Calu3 (cell line): ENCODE measurements around the gene HNF4A. TPM values are rescaled to one million over a fixed set of nuclear protein-coding genes. Genes with fewer than 3 reads are reported as not detected.

Source experiments
- Bru-seq: library from RNA; stranded (reverse); fragments of 400-500 nt; gene quantifications from one replicate; lab custom pipeline; 2021; lab: Mats Ljungman, UMichigan
- BruChase-seq, 2 experiments: library from RNA; stranded (reverse); fragments of 400-500 nt; gene quantifications; one replicate each; lab custom pipeline; 2021; lab: Mats Ljungman, UMichigan
- BruUV-seq: library from RNA; stranded (reverse); fragments of 400-500 nt; replicated peaks from 2 replicates; lab custom pipeline; 2021; lab: Mats Ljungman, UMichigan
- CTCF ChIA-PET: fragments of 300-600 bp; sonication (Branson Sonifier 250); formaldehyde crosslinking; loops from one replicate; lab custom pipeline; 2022; ENCODE audit warnings: antibody characterized with exemption; lab: Charles Lee
- DNase-seq: peaks from one replicate; pipeline ENCODE4 v3.0.0; 2022
- H3K27ac Mint-ChIP-seq: one replicate; pipeline ENCODE4 v1.8.0; 2022; ENCODE audit warnings: mixed read lengths; ENCODE audit not compliant: unreplicated experiment
- H3K27me3 Mint-ChIP-seq: one replicate; pipeline ENCODE4 v1.8.0; 2022; ENCODE audit warnings: mixed read lengths; ENCODE audit not compliant: unreplicated experiment
- H3K36me3 Mint-ChIP-seq: one replicate; pipeline ENCODE4 v1.8.0; 2022; ENCODE audit warnings: mild to moderate bottlenecking, moderate library complexity, mixed read lengths; ENCODE audit not compliant: insufficient read depth, unreplicated experiment
- H3K4me1 Mint-ChIP-seq: one replicate; pipeline ENCODE4 v1.8.0; 2022; ENCODE audit warnings: mild to moderate bottlenecking, low read depth, mixed read lengths; ENCODE audit not compliant: unreplicated experiment
- H3K4me3 Mint-ChIP-seq: one replicate; pipeline ENCODE4 v1.8.0; 2022; ENCODE audit warnings: mild to moderate bottlenecking, low read depth, moderate library complexity, mixed read lengths; ENCODE audit not compliant: unreplicated experiment
- H3K9me3 Mint-ChIP-seq: one replicate; pipeline ENCODE4 v1.8.0; 2022; ENCODE audit warnings: low read depth, mixed read lengths; ENCODE audit not compliant: unreplicated experiment
- intact Hi-C: fragments of 100-400 bp; cut with micrococcal nuclease; formaldehyde crosslinking; loops from one replicate; pipeline ENCODE4 v1.10.0; 2022; ENCODE audit not compliant: unreplicated experiment
- long read RNA-seq: library from polyadenylated mRNA; stranded (forward); transcript quantifications from one replicate; pipeline ENCODE4 v2.0.0, GENCODE V29; 2022
- total RNA-seq: library from RNA; stranded (reverse); gene quantifications from 2 replicates; pipeline ENCODE4 v1.2.3, GENCODE V29; 2022
- TF ChIP-seq, protein P1 (sequence below): fragments of 200-600 bp; IDR thresholded peaks from one replicate; pipeline ENCODE4 v1.8.0; 2022; ENCODE audit warnings: antibody characterized with exemption; ENCODE audit not compliant: unreplicated experiment

HNF4A gene
- total RNA-seq = 27.7 and 41.1 TPM in 2 replicates
- percentile 69 among the genes with signal in this experiment for Bru-seq, nascent RNA
- BruChase-seq, experiment 1, labeled RNA remaining after a 6-hour chase = percentile 69 among the genes with signal in this experiment
- BruChase-seq, experiment 2, labeled RNA remaining after a 2-hour chase = percentile 70 among the genes with signal in this experiment
- long read RNA-seq, partial matches to known transcripts = 1 of 13 reads
- long read RNA-seq, other reads (novel, unspliced or antisense) = 10 of 13 reads

DNA sequence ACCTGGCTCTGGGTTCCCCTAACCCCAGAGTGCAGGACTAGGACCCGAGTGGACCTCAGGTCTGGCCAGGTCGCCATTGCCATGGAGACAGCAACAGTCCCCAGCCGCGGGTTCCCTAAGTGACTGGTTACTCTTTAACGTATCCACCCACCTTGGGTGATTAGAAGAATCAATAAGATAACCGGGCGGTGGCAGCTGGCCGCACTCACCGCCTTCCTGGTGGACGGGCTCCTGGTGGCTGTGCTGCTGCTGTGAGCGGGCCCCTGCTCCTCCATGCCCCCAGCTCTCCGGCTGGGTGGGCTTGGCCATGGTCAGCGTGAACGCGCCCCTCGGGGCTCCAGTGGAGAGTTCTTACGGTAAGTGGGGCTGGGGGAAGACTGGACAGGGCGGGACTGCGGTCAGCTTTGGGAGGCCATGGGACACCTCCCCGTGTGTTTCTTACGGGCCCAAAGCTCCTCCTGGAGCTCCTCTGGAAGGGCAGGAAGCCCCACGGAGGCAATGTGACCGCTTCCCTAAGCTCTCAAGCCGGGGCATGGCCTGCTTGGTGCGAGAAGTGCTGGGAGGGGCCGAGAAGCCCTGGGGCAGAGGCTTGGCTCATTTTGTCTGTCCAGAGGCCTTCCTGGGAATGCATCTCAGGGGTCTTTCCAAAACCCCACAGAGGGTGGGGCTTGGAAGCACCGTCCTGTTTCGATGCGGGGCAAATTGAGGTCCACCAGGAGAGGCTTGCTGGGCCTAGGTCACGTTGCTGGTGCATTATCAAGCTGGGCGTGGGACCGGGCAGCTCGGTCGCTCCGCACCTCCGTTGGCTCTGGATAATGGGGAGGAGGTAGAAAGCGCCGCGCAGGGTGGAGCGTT lies at the start of gene HNF4A:
TSS of gene HNF4A (plus strand) at position 202 of the 855 bp plus-strand sequence. CDS start at position 308, 106 bp downstream.
- Mint-ChIP-seq H3K4me3 (peak within 1 kb of the TSS; percentile 98), H3K36me3 (peaks cover 22% of the 10 kb centered on the region), H3K27me3 (no peaks in the 10 kb centered on the region), H3K9me3 (no peaks in the 10 kb centered on the region), H3K4me1 (peaks cover 35% of the 10 kb centered on the region), H3K27ac (peak within 1 kb of the TSS; percentile 97)
- no TSS peak for BruUV-seq
- DNase-seq = peak; percentile 88
- CTCF ChIA-PET = interaction anchor here (0.6 to 1.3 kb wide), 9 partner anchors 9 to 729 kb away, joined by 3 to 5 read pairs (median 3); partner anchors contain the start of gene TTPAL
- TF ChIP-seq, protein P1, sequence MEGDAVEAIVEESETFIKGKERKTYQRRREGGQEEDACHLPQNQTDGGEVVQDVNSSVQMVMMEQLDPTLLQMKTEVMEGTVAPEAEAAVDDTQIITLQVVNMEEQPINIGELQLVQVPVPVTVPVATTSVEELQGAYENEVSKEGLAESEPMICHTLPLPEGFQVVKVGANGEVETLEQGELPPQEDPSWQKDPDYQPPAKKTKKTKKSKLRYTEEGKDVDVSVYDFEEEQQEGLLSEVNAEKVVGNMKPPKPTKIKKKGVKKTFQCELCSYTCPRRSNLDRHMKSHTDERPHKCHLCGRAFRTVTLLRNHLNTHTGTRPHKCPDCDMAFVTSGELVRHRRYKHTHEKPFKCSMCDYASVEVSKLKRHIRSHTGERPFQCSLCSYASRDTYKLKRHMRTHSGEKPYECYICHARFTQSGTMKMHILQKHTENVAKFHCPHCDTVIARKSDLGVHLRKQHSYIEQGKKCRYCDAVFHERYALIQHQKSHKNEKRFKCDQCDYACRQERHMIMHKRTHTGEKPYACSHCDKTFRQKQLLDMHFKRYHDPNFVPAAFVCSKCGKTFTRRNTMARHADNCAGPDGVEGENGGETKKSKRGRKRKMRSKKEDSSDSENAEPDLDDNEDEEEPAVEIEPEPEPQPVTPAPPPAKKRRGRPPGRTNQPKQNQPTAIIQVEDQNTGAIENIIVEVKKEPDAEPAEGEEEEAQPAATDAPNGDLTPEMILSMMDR = no peak
- intact Hi-C loops = no loop called here

DNA sequence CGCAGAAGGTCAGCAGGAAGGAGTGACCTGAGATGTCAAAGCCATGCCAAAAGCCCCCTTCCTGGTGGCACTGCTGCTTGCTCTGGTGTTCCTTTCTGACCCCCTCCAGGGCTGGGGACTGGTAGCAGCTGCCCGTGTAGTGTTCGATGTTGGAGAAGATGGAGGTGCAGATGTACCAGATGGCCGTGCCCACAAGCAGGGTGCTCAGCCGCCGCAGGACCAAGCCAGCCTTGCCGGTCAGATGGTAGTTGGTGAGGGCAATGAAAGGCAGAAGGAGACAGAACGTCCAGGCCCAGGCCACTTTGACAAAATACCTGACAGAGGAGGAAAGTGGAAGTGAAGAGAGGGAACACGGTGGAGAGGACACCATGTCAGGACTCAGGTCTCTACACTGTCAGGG lies 48.6 kb upstream of the HNF4A start:
- CTCF ChIA-PET = no interaction called here
- no peak overlapping the region for H3K4me3 Mint-ChIP-seq
- peaks cover 20% of the 10 kb centered on the region for H3K36me3 Mint-ChIP-seq
- intact Hi-C loops = no loop called here
- no peaks in the 10 kb centered on the region for H3K27me3 Mint-ChIP-seq
- TF ChIP-seq, protein P1 = no peak
- H3K4me1 Mint-ChIP-seq = peaks cover 12% of the 10 kb centered on the region
- no peaks in the 10 kb centered on the region for H3K9me3 Mint-ChIP-seq
- no TSS peak for BruUV-seq
- no peak overlapping the region for H3K27ac Mint-ChIP-seq
- DNase-seq = no peak

DNA sequence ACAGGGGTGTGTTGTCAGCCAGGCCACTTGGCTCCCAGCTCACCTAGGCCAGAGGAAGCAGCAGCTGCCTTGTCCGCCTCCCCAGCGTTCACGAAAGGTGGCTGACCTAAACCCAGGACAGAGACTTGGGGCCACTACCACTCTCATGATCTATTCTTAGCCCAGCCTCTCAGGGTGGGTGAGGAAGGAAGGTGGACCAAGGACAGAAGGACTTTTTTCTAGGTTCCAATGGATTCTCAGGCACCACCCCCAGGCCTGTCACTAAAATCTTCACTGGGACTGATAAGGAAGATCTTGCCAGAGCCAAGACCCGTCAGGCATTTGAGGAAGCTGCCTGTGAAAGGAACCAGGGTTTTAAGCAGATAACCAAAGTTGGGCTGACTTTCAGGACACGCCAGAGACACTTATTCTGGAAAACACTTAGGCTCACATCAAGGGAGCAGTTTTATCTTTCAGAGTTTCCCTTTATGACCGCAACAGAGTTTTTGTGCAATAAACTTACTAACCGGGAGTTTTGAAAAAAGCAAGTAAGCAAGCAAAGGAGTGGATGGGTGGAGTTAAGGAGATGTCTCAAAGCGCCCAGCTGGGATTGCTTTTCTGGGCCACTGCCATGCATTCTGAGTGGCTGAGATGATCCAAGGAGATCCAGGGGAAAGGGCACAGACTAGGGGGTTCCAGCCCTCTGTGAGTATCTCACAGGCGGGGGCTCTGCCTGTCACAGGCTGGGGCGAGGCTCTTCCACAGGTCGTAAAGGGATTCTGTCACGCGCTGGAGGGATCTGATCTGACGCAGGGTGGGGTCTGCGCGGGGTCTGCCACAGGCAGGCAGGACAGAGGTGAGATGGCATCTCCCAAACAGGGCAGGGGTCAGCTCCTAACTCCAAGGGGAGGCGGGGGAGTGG lies 45.5 kb upstream of the HNF4A start:
- CTCF ChIA-PET = interaction anchor here (0.6 to 4.7 kb wide), 10 partner anchors 8 to 795 kb away, joined by 3 to 56 read pairs (median 4); partner anchors contain the start of gene OSER1
- peak overlapping the region; percentile 83 for H3K27ac Mint-ChIP-seq
- no peak for DNase-seq
- TF ChIP-seq, protein P1 = no peak
- H3K27me3 Mint-ChIP-seq = no peaks in the 10 kb centered on the region
- BruUV-seq = TSS peak; percentile 53
- intact Hi-C loops = loop anchor here (5.0 kb wide), 1 partner anchor 77 kb away; no protein-coding TSS in a partner anchor
- H3K9me3 Mint-ChIP-seq = no peaks in the 10 kb centered on the region
- peaks cover 25% of the 10 kb centered on the region for H3K36me3 Mint-ChIP-seq
- peaks cover 12% of the 10 kb centered on the region for H3K4me1 Mint-ChIP-seq
- peak overlapping the region; percentile 98 for H3K4me3 Mint-ChIP-seq
